ENCODE measurements around the gene TMIE. TPM values are rescaled to one million over a fixed set of nuclear protein-coding genes. Genes with fewer than 3 reads are reported as not detected.

TMIE gene
- total and polyA plus RNA-seq, 2 of the 4 experiments (the other 2 are of a cell fraction) = 0.12 TPM; not detected in 1

- CTCF ChIA-PET = no interaction called here
- peaks cover 42% of the 10 kb centered on the region for H3K27me3 ChIP-seq (ENCODE audit: control insufficient read depth, insufficient read depth, low read length)
- no peaks in the 10 kb centered on the region for H3K79me1 ChIP-seq (ENCODE audit: low read depth in 1 of 2, low read length in 2 of 2)
- H3K9me3 ChIP-seq (ENCODE audit: control insufficient read depth, insufficient read depth, low read length) = no peaks in the 10 kb centered on the region
- H3K56ac ChIP-seq (ENCODE audit: extremely low read depth, insufficient read depth, low read length) = no peak overlapping the region
- no peaks in the 10 kb centered on the region for H3K4me1 ChIP-seq (ENCODE audit: control insufficient read depth, insufficient read depth, low read length)
- H3K18ac ChIP-seq (ENCODE audit: low read depth, low read length) = no peak overlapping the region
- no peak overlapping the region for H2AK9ac ChIP-seq (replicated peaks; ENCODE audit: low read depth, low read length, poor library complexity)
- no peak overlapping the region for H2BK5ac ChIP-seq (ENCODE audit: low read depth, low read length, poor library complexity, severe bottlenecking)
- TF ChIP-seq BHLHE40 (IDR thresholded peaks at IDR 0.05; ENCODE audit: low read depth, low read length) = no peak
- TF ChIP-seq MAZ (IDR thresholded peaks at IDR 0.05; ENCODE audit: borderline replicate concordance, low read depth, low read length) = no peak
- no peak for TF ChIP-seq MAFK (IDR thresholded peaks at IDR 0.05; ENCODE audit: low read depth, low read length)
- no peak for TF ChIP-seq CHD1 (IDR thresholded peaks at IDR 0.05; ENCODE audit: low read depth, low read length)
- no peak for TF ChIP-seq RFX5 (IDR thresholded peaks at IDR 0.05; ENCODE audit: low read depth, low read length)
- no peak for TF ChIP-seq SMC3 (IDR thresholded peaks at IDR 0.05; ENCODE audit: low read depth, low read length)
- TF ChIP-seq POLR2A (IDR thresholded peaks at IDR 0.05; ENCODE audit: low read depth, low read length) = no peak
- no peak for TF ChIP-seq MXI1 (IDR thresholded peaks at IDR 0.05; ENCODE audit: borderline replicate concordance, low read depth, low read length)
- no peak for TF ChIP-seq RCOR1 (IDR thresholded peaks at IDR 0.05; ENCODE audit: insufficient replicate concordance, low read length)
- no peak for TF ChIP-seq ELK1 (IDR thresholded peaks at IDR 0.05; ENCODE audit: borderline replicate concordance, low read depth, low read length)
- no peak for TF ChIP-seq CTCF (conservative IDR thresholded peaks at IDR 0.05; ENCODE audit: low read depth, low read length)
- TF ChIP-seq RAD21 (IDR thresholded peaks at IDR 0.05; ENCODE audit: low read length) = no peak
- TF ChIP-seq USF2 (IDR thresholded peaks at IDR 0.05; ENCODE audit: low read depth, low read length) = no peak
- no peak for TF ChIP-seq FOS (IDR thresholded peaks at IDR 0.05; ENCODE audit: low read depth, low read length)
- H3K9me1 ChIP-seq (ENCODE audit: insufficient read depth, low read length) = no peaks in the 10 kb centered on the region
- no peaks in the 10 kb centered on the region for H4K20me1 ChIP-seq (ENCODE audit: insufficient read depth, low read length)
- no peak overlapping the region for H2AK5ac ChIP-seq (ENCODE audit: low read depth, low read length)
- H3K4me3 ChIP-seq (ENCODE audit: insufficient read depth, low read depth, low read length) = no peak overlapping the region
- H3K23ac ChIP-seq (ENCODE audit: low read depth, low read length) = no peak overlapping the region
- H2AFZ ChIP-seq (replicated peaks; ENCODE audit: low read length, poor library complexity) = no peak overlapping the region
- H4K5ac ChIP-seq (ENCODE audit: low read depth, low read length) = no peak overlapping the region
- BruUV-seq (replicated peaks) = no TSS peak
- no peak overlapping the region for H3K27ac ChIP-seq (ENCODE audit: insufficient read depth, low read length)
- H4K8ac ChIP-seq (ENCODE audit: low read depth in 2 of 2, low read length in 2 of 2) = no peak overlapping the region
- no peak overlapping the region for H3K9ac ChIP-seq (ENCODE audit: low read depth, low read length)
- no peak for ATAC-seq (ENCODE audit: low read depth)
- H2BK120ac ChIP-seq (ENCODE audit: low read depth, low read length) = no peak overlapping the region
- intact Hi-C loops (cut with micrococcal nuclease) (no loop called here), in situ Hi-C loops (cut with MboI; ENCODE audit: low sequenced_read_pairs) (loop anchor here (5.0 kb wide), 1 partner anchor 62 kb away; no protein-coding TSS in a partner anchor), dilution Hi-C loops (cut with HindIII; ENCODE audit: low sequenced_read_pairs, unreplicated experiment) (no loop called here)
- H2BK15ac ChIP-seq (ENCODE audit: low read depth, low read length) = no peak overlapping the region
- H3K4me2 ChIP-seq (ENCODE audit: low read depth, low read length) = no peak overlapping the region
- no peaks in the 10 kb centered on the region for H3K36me3 ChIP-seq (ENCODE audit: control insufficient read depth, insufficient read depth, low read length)
- WGBS, 2 experiments (ENCODE audit: extremely low coverage in 2 of 2, insufficient read length in 1 of 2) = 100% methylated on average over 4 of the region's 41 CpGs; no CpG with 5 or more reads in 1 of the 2 experiments
- no peak overlapping the region for H2BK20ac ChIP-seq (ENCODE audit: low read depth, low read length)
- POLR2A ChIA-PET (ENCODE audit: unreplicated experiment) = no interaction called here
- no peak for DNase-seq
- no peak overlapping the region for H3K14ac ChIP-seq (replicated peaks; ENCODE audit: low read depth, low read length)
- no peak overlapping the region for H4K91ac ChIP-seq (ENCODE audit: insufficient read depth, low read depth, low read length)
- H3K4ac ChIP-seq (ENCODE audit: low read depth, low read length) = no peak overlapping the region
Observed at GRCh38 chr3:46750555-46751038, 49.4 kb downstream of the TMIE start.

All from IMR-90 (cell line).